NT2/D1 (cell line): Measurements from ENCODE around the gene BACE1.
"Not testable (repeated sequence)": the region's sequence is repeated elsewhere in the genome, so short reads cannot be mapped to it uniquely, and the experiment has no call there.

Experiments
- DNase-seq: peaks from one replicate; pipeline ENCODE4 v3.0.0-alpha.2; 2011; ENCODE audit warnings: low read depth, low spot score
- H3K27me3 ChIP-seq: 2 replicates; pipeline ENCODE4 v1.6.0; 2011; ENCODE audit warnings: mild to moderate bottlenecking; ENCODE audit not compliant: insufficient read length, insufficient read depth
- H3K36me3 ChIP-seq: 2 replicates; pipeline ENCODE4 v1.6.1; 2011; ENCODE audit warnings: mild to moderate bottlenecking, low read length, mixed read lengths; ENCODE audit not compliant: insufficient read depth, insufficient read length
- H3K4me1 ChIP-seq: 2 replicates; pipeline ENCODE4 v1.5.1; 2011; ENCODE audit not compliant: insufficient read depth, insufficient read length
- H3K4me3 ChIP-seq: 2 replicates; pipeline ENCODE4 v1.5.1; 2011; ENCODE audit warnings: low read depth; ENCODE audit not compliant: insufficient read length
- H3K9ac ChIP-seq: 2 replicates; pipeline ENCODE4 v1.6.0; 2011; ENCODE audit warnings: low read depth; ENCODE audit not compliant: insufficient read length
- H3K9me3 ChIP-seq: 2 replicates; pipeline ENCODE4 v1.5.1; 2011; ENCODE audit warnings: mild to moderate bottlenecking, low read length; ENCODE audit not compliant: insufficient read depth
- SUZ12 ChIP-seq: IDR thresholded peaks from 2 replicates; pipeline ENCODE4 v1.6.1; 2011; ENCODE audit not compliant: insufficient read length, insufficient read depth; ENCODE audit errors: extremely low read depth
- YY1 ChIP-seq: IDR thresholded peaks from 2 replicates; pipeline ENCODE4 v1.6.1; 2011; ENCODE audit not compliant: insufficient read length, insufficient read depth
- ZNF274 ChIP-seq: IDR thresholded peaks from 2 replicates; pipeline ENCODE4 v1.6.1; 2011; ENCODE audit warnings: mild to moderate bottlenecking, low read depth, low read length

Gene BACE1

GRCh38 chr11:117281869-117282268 is 34.2 kb downstream of the BACE1 start:
- H3K9ac ChIP-seq = no peak overlapping the region
- no peaks in the 10 kb centered on the region for H3K27me3 ChIP-seq
- no peak for TF ChIP-seq ZNF274
- no peak for TF ChIP-seq SUZ12
- no peak for TF ChIP-seq YY1
- H3K9me3 ChIP-seq = no peaks in the 10 kb centered on the region
- no peaks in the 10 kb centered on the region for H3K4me1 ChIP-seq
- H3K4me3 ChIP-seq = no peak overlapping the region
- no peak for DNase-seq
- H3K36me3 ChIP-seq = peaks cover 45% of the 10 kb centered on the region

DNA sequence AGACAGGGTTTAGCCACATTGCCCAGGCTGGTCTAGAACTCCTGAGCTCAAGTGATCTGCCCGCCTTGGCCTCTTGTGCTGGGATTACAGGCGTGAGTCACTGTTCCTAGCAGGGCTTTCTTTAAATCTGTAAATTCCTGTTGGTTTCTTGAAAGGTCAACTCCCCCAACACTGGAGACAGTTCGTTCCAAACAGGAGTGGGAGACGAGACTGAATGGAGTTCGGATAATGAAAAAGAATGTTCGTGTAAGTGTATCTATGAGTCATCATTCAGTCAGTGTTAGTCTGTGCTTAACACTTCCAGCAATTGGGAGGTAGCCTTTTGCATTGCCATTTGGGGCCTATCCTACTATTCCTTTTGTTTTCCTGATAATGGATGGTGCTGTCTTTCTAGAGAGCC is 34.9 kb downstream of the BACE1 start:
- DNase-seq = no peak
- Histone ChIP-seq H3K9ac (no peak overlapping the region), H3K4me1 (no peaks in the 10 kb centered on the region), H3K27me3 (no peaks in the 10 kb centered on the region), H3K9me3 (no peaks in the 10 kb centered on the region), H3K36me3 (peaks cover 40% of the 10 kb centered on the region), H3K4me3 (no peak overlapping the region)
- TF ChIP-seq SUZ12 = no peak
- TF ChIP-seq ZNF274 = no peak
- TF ChIP-seq YY1 = no peak

GRCh38 chr11:117279711-117280376 is 36.2 kb downstream of the BACE1 start:
- H3K9ac ChIP-seq = no peak overlapping the region
- peaks cover 27% of the 10 kb centered on the region for H3K36me3 ChIP-seq
- H3K9me3 ChIP-seq = no peaks in the 10 kb centered on the region
- TF ChIP-seq SUZ12 (no peak), ZNF274 (no peak), YY1 (no peak)
- no peak overlapping the region for H3K4me3 ChIP-seq
- H3K4me1 ChIP-seq = no peaks in the 10 kb centered on the region
- no peak for DNase-seq
- H3K27me3 ChIP-seq = no peaks in the 10 kb centered on the region

DNA sequence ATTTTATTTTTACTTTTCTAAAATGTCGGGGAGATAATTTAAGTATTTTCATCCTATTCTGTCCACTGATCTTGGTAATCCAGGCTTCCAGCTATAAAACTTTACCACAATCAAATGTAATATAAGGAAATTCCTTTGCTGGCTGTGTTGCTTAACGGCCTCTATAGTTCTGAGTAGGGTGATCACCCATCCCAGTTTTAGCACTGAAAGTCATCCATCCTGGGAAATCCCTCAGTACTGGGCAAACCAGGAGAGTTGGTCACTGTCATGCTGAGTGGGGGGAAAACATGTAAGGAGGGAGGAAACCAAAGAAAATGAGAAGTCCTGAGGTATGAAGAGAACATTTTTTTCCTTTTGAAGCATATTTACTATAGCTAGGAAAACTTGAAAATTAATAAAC is 37.7 kb downstream of the BACE1 start:
- no peak overlapping the region for H3K4me3 ChIP-seq
- no peaks in the 10 kb centered on the region for H3K27me3 ChIP-seq

GRCh38 chr11:117273550-117274289 is 42.3 kb downstream of the BACE1 start:
- peaks cover 4% of the 10 kb centered on the region for H3K4me1 ChIP-seq
- TF ChIP-seq SUZ12 = no peak
- TF ChIP-seq YY1 = no peak
- TF ChIP-seq ZNF274 = no peak
- no peaks in the 10 kb centered on the region for H3K36me3 ChIP-seq
- H3K9me3 ChIP-seq = peaks cover 21% of the 10 kb centered on the region
- H3K27me3 ChIP-seq = no peaks in the 10 kb centered on the region
- no peak overlapping the region for H3K4me3 ChIP-seq
- no peak overlapping the region for H3K9ac ChIP-seq
- peak; percentile 5 for DNase-seq

More for the DNA sequence above, 37.7 kb downstream of the BACE1 start:
- peaks cover 18% of the 10 kb centered on the region for H3K36me3 ChIP-seq
- no peak overlapping the region for H3K9ac ChIP-seq
- TF ChIP-seq YY1 = no peak
- TF ChIP-seq ZNF274 = no peak
- TF ChIP-seq SUZ12 = no peak
- H3K9me3 ChIP-seq = peaks cover 4% of the 10 kb centered on the region; the same call in 1 of the 2 replicates
- DNase-seq = no peak
- H3K4me1 ChIP-seq = no peaks in the 10 kb centered on the region

GRCh38 chr11:117272175-117272574 is 43.9 kb downstream of the BACE1 start:
- H3K4me3 ChIP-seq, H3K4me1 ChIP-seq, DNase-seq, H3K27me3 ChIP-seq, H3K36me3 ChIP-seq, H3K9ac ChIP-seq: not testable (repeated sequence)
- H3K9me3 ChIP-seq = peaks cover 21% of the 10 kb centered on the region

GRCh38 chr11:117271208-117271607 is 44.8 kb downstream of the BACE1 start:
- Histone ChIP-seq H3K9ac (no peak overlapping the region), H3K36me3 (no peaks in the 10 kb centered on the region), H3K4me3 (no peak overlapping the region), H3K27me3 (no peaks in the 10 kb centered on the region), H3K9me3 (peaks cover 21% of the 10 kb centered on the region), H3K4me1 (peaks cover 4% of the 10 kb centered on the region)
- DNase-seq = no peak
- TF ChIP-seq SUZ12 = no peak
- no peak for TF ChIP-seq YY1
- TF ChIP-seq ZNF274 = no peak
